Measurements from ENCODE around the gene PPTC7. TPM values are rescaled to one million over a fixed set of nuclear protein-coding genes. Genes with fewer than 3 reads are reported as not detected.
A peak's percentile ranks its signal among the peaks of the same experiment; 100 is the strongest.

The PPTC7 gene
- total RNA-seq, 1 donor from 2014 or later = 13.3 TPM

DNA sequence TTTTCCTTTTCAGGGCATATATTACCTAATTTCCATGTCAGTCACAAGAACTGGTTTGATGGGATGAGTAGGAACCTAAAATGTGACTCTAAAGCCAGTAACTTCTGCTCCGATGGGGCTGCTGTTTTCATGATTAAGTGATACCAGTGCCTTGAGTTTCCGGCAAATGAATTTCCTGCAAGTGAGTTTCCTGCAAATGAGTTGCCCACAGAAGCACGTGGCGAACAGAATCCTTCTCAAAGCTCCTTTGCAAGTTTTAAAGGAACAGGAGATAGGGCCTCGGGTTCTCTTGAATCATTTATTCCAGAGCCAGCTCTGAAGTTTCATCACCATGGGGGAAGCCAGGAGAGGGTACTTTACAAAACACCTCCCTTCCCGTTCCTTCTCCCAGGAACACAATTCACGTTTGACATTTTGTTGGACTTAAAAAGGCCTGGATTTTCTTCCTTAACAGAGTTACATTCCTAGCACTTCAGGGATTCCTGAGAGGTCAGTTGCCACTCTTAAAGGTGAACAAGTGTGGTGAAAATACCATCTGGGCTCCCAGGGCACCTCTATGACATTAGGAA, 2.2 kb upstream of the PPTC7 start:
- Mint-ChIP-seq H3K9me3 (ENCODE audit: unreplicated experiment) (no peaks in the 10 kb centered on the region), H3K36me3 (ENCODE audit: unreplicated experiment) (no peaks in the 10 kb centered on the region), H3K4me1 (ENCODE audit: unreplicated experiment) (peaks cover 30% of the 10 kb centered on the region), H3K27ac (ENCODE audit: unreplicated experiment) (peak overlapping the region; percentile 34), H3K4me3 (ENCODE audit: unreplicated experiment) (no peak overlapping the region), H3K27me3 (ENCODE audit: unreplicated experiment) (no peaks in the 10 kb centered on the region)
- DNase-seq (ENCODE audit: extremely low spot score, unreplicated experiment) = no peak
- TF ChIP-seq, protein P1, sequence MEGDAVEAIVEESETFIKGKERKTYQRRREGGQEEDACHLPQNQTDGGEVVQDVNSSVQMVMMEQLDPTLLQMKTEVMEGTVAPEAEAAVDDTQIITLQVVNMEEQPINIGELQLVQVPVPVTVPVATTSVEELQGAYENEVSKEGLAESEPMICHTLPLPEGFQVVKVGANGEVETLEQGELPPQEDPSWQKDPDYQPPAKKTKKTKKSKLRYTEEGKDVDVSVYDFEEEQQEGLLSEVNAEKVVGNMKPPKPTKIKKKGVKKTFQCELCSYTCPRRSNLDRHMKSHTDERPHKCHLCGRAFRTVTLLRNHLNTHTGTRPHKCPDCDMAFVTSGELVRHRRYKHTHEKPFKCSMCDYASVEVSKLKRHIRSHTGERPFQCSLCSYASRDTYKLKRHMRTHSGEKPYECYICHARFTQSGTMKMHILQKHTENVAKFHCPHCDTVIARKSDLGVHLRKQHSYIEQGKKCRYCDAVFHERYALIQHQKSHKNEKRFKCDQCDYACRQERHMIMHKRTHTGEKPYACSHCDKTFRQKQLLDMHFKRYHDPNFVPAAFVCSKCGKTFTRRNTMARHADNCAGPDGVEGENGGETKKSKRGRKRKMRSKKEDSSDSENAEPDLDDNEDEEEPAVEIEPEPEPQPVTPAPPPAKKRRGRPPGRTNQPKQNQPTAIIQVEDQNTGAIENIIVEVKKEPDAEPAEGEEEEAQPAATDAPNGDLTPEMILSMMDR (IDR thresholded peaks at IDR 0.05) = no peak

DNA sequence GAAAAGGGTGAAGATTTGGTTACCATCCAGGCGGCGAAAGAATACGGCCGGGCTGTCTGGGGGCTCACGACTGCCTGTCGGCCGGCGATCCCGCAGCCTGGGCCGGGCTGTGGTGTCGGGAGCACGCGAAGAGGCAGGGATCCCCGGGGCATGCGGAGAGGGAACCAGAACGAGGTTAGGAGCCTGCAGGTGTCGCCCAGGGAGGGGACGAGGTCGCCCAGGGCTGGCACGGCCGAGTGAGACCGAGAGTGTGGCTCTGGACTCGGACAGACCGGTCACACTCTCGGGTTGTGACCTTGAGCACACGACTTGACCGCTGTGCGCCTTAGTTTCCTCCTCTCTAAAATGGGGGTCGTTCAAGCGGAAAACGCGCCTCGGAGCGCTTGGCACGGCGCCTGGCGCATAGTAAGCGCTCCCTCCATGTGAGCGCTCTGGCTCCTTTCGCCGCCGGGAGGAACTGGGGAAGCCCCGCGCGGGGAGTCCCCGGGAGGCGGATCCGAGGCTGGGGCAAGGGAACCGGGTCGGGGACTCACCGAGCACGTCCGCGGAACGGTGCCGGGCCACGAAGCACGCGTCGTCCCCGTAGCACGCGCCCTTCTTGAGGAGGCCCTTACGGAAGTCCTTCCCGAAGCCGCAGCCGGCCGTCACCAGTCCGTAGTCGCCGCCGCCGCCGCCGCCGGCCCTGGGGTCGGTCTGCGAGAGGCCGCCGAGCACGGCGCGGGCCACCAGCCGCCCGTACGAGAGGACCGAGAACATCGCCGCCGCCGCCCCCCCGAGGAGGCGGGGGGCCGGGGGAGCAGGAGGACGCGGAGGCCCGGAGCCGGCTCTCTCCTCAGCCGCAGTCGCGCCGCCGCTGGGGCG, 612 bp downstream of the PPTC7 start:
- Mint-ChIP-seq H3K4me1 (ENCODE audit: unreplicated experiment) (peaks cover 49% of the 10 kb centered on the region), H3K4me3 (ENCODE audit: unreplicated experiment) (peak overlapping the region; percentile 85), H3K27me3 (ENCODE audit: unreplicated experiment) (no peaks in the 10 kb centered on the region), H3K27ac (ENCODE audit: unreplicated experiment) (peak overlapping the region; percentile 73), H3K36me3 (ENCODE audit: unreplicated experiment) (no peaks in the 10 kb centered on the region), H3K9me3 (ENCODE audit: unreplicated experiment) (no peaks in the 10 kb centered on the region)
- TF ChIP-seq, protein P1 (IDR thresholded peaks at IDR 0.05) = no peak
- DNase-seq (ENCODE audit: extremely low spot score, unreplicated experiment) = peak; percentile 85

DNA sequence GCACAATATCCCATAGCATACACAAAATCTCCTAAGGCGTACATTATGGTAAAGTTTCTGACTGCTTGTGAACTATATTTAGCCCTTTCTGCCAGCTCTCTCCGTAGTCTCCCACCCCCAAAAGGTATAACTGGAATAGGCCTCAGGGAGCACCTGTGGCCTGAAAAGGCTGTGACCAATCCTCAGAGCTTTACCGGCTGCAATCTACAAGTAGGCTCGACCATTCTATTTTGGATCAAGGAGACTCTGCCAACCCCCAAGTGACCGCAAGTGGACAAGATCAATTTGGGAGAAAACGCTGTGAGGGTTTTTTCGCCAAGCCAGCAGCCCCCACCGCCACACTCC, 1.2 kb downstream of the PPTC7 start:
- TF ChIP-seq, protein P1 (IDR thresholded peaks at IDR 0.05) = no peak
- DNase-seq (ENCODE audit: extremely low spot score, unreplicated experiment) = no peak
- no peaks in the 10 kb centered on the region for H3K36me3 Mint-ChIP-seq (ENCODE audit: unreplicated experiment)
- peaks cover 55% of the 10 kb centered on the region for H3K4me1 Mint-ChIP-seq (ENCODE audit: unreplicated experiment)
- H3K9me3 Mint-ChIP-seq (ENCODE audit: unreplicated experiment) = no peaks in the 10 kb centered on the region
- H3K4me3 Mint-ChIP-seq (ENCODE audit: unreplicated experiment) = peak overlapping the region; percentile 85
- peak overlapping the region; percentile 73 for H3K27ac Mint-ChIP-seq (ENCODE audit: unreplicated experiment)
- H3K27me3 Mint-ChIP-seq (ENCODE audit: unreplicated experiment) = no peaks in the 10 kb centered on the region

DNA sequence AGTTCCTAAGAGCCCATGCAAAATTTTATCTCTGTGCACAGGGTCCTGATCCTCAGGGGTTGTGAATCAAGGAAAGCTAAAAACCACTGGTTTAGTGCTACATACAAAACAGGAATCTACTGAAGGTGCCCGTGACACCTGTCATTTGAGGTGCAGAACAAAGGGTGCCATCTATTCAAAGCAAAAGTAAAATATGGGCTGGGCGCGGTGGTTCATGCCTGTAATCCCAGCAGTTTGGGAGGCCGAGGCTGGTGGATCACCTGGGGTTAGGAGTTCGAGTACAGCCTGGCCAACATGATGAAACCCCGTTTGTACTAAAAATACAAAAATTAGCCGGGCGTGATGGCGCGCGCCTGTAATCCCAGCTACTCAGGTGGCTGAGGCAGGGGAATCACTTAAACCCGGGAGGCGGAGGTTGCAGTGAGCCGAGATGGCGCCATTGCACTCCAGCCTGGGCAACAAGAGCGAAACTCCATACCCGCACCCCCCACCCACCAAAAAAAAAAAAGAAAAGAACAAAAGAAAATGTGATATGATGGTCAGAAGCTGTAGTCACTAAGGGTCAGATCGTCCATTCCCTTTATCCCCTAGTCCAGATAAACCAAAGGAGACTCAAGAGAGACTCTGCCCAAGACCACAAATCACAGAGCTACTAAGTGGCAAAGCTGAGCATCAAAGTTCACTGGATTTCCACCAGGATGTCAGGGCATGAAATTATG, 3.4 kb downstream of the PPTC7 start:
- no peak for DNase-seq (ENCODE audit: extremely low spot score, unreplicated experiment)
- no peaks in the 10 kb centered on the region for H3K9me3 Mint-ChIP-seq (ENCODE audit: unreplicated experiment)
- no peak overlapping the region for H3K4me3 Mint-ChIP-seq (ENCODE audit: unreplicated experiment)
- H3K27me3 Mint-ChIP-seq (ENCODE audit: unreplicated experiment) = no peaks in the 10 kb centered on the region
- H3K36me3 Mint-ChIP-seq (ENCODE audit: unreplicated experiment) = no peaks in the 10 kb centered on the region
- TF ChIP-seq, protein P1 (IDR thresholded peaks at IDR 0.05) = no peak
- H3K4me1 Mint-ChIP-seq (ENCODE audit: unreplicated experiment) = peaks cover 64% of the 10 kb centered on the region
- H3K27ac Mint-ChIP-seq (ENCODE audit: unreplicated experiment) = peak overlapping the region; percentile 95

Measured in osteocyte (in vitro differentiated cells).